Activated T-cell treated with anti-CD3 and anti-CD28 coated beads, Interleukin-2, amount 50 U/mL, for 48 hours (primary cell): ENCODE data around the gene ASCL2.
A peak's percentile ranks its signal among the peaks of the same experiment; 100 is the strongest.

Experiments
- DNase-seq, 2 experiments: peaks; one replicate each; pipeline ENCODE4 v3.0.0-alpha.2; 2020

The ASCL2 gene

GRCh38 chr11:2296913-2297622 is 26.7 kb upstream of the ASCL2 start:
- peak; percentile 11 to 16 for DNase-seq

DNA sequence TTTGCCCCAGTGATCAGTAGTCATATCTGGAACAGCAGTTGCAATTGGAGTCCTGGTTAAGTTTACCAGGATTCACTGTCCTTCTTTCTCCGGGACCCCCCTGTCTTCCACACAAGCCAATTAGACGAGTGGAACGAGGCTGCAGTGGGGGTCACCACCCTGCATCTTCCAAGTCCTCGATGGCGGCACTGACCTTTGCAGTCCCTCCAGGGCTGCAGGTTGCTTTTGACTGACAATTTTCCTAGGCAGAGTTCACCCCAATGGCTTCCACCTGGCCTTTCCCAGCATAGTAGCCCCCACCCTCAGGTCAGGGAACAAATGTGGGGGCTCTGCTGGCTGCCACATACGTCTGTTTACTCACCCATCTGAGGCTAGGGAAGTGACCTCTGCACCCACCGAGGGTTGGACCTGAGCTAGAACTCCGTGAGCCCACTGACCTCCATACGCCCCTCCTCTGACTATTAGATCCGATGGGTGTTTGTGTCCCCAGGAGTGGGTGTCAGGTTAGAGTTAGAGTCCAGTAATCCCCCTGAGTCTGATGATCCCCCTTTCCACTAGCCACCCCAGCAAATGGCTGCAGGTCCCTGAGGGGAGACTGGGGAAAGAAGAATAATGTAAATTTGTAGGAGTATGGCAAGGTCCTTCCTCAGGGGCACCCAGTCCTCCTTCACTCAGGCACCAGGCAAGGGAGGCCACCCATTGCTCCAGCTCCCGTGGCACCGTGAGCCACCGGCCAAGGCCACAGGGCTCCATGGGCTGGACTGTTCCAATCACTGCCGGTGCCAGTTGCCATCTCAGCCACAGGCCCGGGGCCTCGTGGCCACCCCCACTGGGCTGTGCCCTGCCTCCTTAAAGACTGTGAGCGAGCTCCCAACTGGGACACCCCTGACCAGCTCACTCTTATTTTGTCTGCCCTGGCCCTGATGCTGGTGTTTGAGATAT is 25.9 kb upstream of the ASCL2 start:
- DNase-seq: peak in 1 of 2 experiments; percentile 13

GRCh38 chr11:2294926-2295290 is 24.5 kb upstream of the ASCL2 start:
- DNase-seq: peak in 1 of 2 experiments; percentile 13

- peak; percentile 17 to 25 for DNase-seq
Observed at GRCh38 chr11:2293984-2294925, 23.9 kb upstream of the ASCL2 start.

DNA sequence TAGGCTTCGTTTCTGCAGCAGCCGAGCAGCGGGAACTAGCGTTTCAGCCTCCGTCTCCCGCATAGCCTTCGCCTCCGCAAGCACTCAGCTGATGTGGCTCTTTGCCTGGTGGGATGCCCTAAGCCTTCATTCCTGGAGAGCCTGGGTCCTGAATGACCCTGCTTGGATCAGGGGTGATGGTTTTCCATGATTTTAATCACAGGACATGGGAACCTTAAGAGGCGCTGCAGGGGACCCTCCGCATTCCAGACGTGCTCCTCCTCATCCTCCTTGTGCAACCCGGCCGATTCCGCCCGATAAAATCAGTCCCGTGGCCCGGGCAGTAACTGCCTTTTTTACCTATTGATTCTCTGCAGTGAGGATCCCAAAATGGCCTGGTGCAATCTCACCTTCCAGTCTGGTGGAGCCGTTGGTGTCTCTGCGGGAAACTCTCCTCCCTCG is 23.2 kb upstream of the ASCL2 start:
- peak; percentile 6 to 10 for DNase-seq

DNA sequence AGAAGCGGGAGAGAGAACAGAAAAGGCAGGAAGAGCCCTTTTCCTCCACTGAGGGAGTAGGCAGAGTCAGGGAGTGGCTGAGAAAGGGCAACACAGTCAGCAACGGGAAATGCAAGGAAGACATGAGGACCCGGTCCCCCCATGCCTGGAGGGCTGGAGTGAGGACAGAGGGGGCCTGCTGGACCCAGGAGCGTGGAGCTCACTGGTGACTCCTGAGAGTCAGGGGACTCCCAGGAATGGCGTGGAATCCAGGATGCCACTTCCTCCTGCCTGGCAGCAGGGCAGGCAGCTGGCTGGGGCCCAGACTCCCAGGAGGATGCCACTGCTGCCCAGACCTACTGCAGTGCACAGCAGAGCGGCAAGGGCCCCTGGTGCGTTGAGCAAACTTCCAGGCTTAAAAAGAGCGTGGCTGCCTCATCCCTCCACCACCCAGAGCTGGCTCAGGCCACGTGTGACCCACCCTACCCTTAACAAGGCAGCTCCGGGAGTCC is 20.0 kb upstream of the ASCL2 start:
- DNase-seq: peak; percentile 4 to 6

DNA sequence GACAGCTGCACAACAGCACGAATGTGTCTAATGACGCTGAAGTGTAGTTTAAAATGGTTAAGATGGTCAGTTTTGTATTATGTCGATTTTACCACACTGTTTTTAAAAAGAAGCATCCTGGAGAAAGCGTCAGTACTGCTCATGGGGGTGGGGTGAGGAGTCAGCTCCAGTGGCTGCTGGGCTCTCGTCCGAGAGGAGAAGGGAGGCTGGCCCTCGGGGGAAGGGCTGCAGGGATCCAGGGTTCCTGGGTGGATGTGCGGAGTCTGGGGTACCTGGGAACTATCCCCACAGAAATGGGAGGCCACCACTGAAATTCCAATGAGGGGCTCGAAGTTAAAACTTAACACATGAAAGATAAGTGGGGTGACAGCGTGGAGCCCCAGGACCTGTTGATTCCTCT is 19.5 kb upstream of the ASCL2 start:
- DNase-seq: peak in 1 of 2 experiments; percentile 8

- peak in 1 of 2 experiments; percentile 2 for DNase-seq
Observed at GRCh38 chr11:2289350-2289749, 19.0 kb upstream of the ASCL2 start.

DNA sequence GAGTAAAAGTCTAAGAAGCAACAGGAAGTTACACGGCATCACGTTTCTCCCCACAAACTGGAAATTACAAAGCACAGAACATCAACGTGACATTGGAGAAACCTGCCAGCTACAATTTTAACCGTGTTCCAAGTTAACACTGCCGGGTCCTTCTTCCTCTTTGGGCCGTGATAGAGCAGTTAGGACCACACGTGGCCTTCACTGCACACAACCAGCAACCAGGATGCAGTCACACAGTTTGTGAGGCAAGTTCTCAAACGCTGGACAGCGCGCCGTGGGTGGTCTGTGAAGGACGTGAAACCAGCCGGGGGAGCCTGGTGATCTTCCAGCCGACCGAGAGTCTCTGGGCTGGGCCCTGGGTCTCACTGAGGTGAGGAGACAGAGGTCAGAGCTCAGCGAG is 16.7 kb upstream of the ASCL2 start:
- peak; percentile 17 to 19 for DNase-seq

- DNase-seq: peak; percentile 10 to 13
Observed at GRCh38 chr11:2286350-2286749, 16.0 kb upstream of the ASCL2 start.

- DNase-seq: no peak
Observed at GRCh38 chr11:2280208-2280607, 9.8 kb upstream of the ASCL2 start.

GRCh38 chr11:2277933-2278523 is 7.6 kb upstream of the ASCL2 start:
- peak in 1 of 2 experiments; percentile 4 for DNase-seq

- peak in 1 of 2 experiments; percentile 13 for DNase-seq
Observed at GRCh38 chr11:2277008-2277346, 6.6 kb upstream of the ASCL2 start.

- DNase-seq: peak in 1 of 2 experiments; percentile 9
Observed at GRCh38 chr11:2276280-2277007, 6.1 kb upstream of the ASCL2 start.

DNA sequence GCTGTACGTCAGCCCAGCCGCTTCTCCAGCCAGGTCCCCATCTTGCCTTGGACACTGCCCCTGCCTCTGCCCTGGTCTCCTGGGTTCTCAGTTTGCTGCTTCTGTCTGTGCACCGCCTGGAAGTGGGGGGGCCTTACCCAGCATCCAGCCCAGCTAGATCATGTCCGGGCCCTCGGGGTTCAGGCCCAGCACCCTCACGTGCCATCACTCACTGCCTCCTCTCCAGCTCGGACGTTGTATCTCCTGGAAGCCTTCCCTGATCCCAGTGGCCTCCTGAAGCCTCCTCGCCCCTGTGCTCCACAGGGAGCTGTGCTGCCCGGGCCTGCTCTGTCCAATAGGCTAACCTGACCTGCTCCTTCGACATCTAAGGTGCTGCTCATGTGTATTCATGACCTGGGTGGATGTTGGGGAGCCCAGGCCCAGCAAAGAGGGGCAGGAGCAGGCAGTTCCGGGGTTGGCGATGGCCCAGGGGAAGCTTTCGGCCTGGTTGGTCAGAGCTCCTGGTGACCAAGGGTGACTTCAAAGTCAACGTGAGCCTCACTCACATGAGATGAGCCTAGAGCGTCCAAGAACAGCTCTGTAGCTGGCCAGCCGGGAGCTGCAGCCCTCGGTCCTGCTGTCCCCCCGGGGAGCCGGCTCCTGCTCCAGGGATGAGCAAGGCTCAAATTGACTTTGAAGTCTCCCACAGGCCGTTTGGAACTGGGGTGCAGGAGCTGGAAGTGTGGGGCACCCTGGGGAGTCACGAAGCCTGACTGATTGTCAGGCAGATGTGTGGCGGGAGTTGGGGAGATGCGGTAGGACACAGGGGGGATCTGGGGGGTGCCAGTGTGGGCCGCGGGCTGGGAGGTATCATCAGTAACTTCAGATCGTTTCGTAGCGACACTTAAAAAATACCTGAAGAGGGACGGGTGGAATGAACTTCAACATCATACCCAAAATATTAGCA is 5.2 kb upstream of the ASCL2 start:
- DNase-seq: peak; percentile 4 to 5

DNA sequence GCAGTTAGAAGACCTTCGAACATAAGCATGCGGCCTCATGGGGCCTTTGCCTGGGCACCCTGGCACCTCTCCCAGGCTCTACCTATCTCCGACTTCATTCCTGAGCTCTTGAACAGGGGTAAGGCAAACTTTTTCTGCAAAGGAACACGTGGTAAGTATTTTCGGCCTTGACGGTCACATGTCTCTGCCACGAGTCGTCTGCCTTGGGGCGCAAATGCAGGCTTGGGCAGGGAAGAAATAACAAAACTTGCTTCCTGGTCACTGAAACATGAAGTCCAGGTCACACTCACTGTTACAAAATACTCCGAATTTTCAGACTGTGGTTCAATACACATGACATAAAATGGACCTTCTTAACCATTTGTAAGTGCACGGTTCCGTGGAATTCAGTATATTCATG is 3.4 kb upstream of the ASCL2 start:
- peak; percentile 4 to 6 for DNase-seq

GRCh38 chr11:2273311-2273710 is 2.9 kb upstream of the ASCL2 start:
- peak; percentile 7 to 8 for DNase-seq

- DNase-seq: peak in 1 of 2 experiments; percentile 11
Observed at GRCh38 chr11:2272946-2273280, 2.5 kb upstream of the ASCL2 start.

DNA sequence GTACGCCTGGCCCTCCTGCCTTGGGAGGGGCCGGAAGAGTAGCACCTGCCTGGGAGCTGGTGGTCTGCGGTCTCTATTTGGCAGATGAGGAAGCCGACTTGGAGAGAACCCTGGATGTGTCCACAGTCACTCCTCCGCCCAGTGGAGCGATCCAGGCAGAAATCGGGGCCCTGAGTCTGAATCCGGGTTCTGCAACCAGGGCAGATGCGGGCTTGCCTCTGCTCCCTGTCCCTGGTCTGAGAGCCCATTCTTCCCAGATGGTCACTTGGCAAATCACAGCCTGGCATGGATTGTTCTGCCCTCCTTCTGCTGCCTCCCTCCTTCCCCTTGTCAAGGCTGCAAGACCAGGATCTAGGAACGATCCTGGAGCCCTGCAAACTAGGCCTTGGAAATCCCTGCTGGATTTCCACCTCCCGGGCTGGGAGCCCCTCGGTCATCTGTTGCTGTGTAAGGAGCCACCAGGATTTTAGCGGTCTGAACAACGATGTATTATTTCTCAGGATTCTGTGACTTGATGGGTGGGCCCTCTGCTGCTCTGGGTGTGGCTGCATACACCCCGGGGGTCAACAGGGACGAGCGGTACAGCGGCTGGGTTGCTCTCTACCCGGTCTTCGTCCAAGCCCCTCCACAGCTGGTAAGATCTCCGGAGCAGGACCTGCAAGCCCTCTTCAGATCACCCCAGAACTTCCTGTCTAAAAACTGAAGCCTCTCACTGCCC is 2.0 kb upstream of the ASCL2 start:
- DNase-seq: peak; percentile 12 to 13
